NCI-H446 (cell line): ENCODE results near the gene SERPINA4.

Experiments used
- DNase-seq, 2 experiments: peaks; one replicate each; lab custom pipeline; 2025; lab: John Stamatoyannopoulos, UW

The SERPINA4 gene

GRCh38 chr14:94542811-94543440 lies 18.3 kb upstream of the SERPINA4 start:
- DNase-seq = no peak

GRCh38 chr14:94543449-94544124 lies 17.7 kb upstream of the SERPINA4 start:
- DNase-seq = no peak

GRCh38 chr14:94544726-94545125 lies 16.5 kb upstream of the SERPINA4 start:
- DNase-seq = no peak

GRCh38 chr14:94545131-94545841 lies 16.0 kb upstream of the SERPINA4 start:
- peak in 1 of 2 experiments; percentile 9 for DNase-seq

GRCh38 chr14:94547151-94547680 lies 14.0 kb upstream of the SERPINA4 start:
- DNase-seq = no peak

GRCh38 chr14:94547726-94548125 lies 13.5 kb upstream of the SERPINA4 start:
- no peak for DNase-seq

GRCh38 chr14:94548131-94548998 lies 12.9 kb upstream of the SERPINA4 start:
- DNase-seq = no peak

GRCh38 chr14:94548999-94549985 lies 11.9 kb upstream of the SERPINA4 start:
- DNase-seq = peak; percentile 1 to 57

- DNase-seq = no peak
Measured at GRCh38 chr14:94550041-94550440, 11.2 kb upstream of the SERPINA4 start.

- DNase-seq = no peak
Measured at GRCh38 chr14:94555991-94556390, 5.3 kb upstream of the SERPINA4 start.

- DNase-seq = no peak
Measured at GRCh38 chr14:94557327-94557726, 3.9 kb upstream of the SERPINA4 start.

- no peak for DNase-seq
Measured at GRCh38 chr14:94558842-94559241, 2.4 kb upstream of the SERPINA4 start.

- DNase-seq = no peak
Measured at GRCh38 chr14:94559638-94560290, 1.5 kb upstream of the SERPINA4 start.

- no peak for DNase-seq
Measured at GRCh38 chr14:94560291-94560665, 964 bp upstream of the SERPINA4 start.

GRCh38 chr14:94561656-94562010 lies 391 bp downstream of the SERPINA4 start:
- DNase-seq = no peak

GRCh38 chr14:94562022-94562421 lies 780 bp downstream of the SERPINA4 start:
- no peak for DNase-seq

GRCh38 chr14:94562941-94563883 lies 2.0 kb downstream of the SERPINA4 start:
- DNase-seq = no peak

GRCh38 chr14:94564381-94564780 lies 3.1 kb downstream of the SERPINA4 start:
- no peak for DNase-seq

- DNase-seq = no peak
Measured at GRCh38 chr14:94568186-94568585, 6.9 kb downstream of the SERPINA4 start.
